Measurements from ENCODE around the gene PRIMPOL. TPM values are rescaled to one million over a fixed set of nuclear protein-coding genes. Genes with fewer than 3 reads are reported as not detected.
"Not testable (repeated sequence)": the region's sequence is repeated elsewhere in the genome, so short reads cannot be mapped to it uniquely, and the experiment has no call there.

PRIMPOL gene
- total RNA-seq, 1 donor from 2014 or later: 8.3 TPM

GRCh38 chr4:184657144-184657543 is 7.6 kb downstream of the PRIMPOL start:
- intact Hi-C loops (cut with DNase I): loop anchor here (10.0 kb wide), 1 partner anchor 738 kb away; the partner anchor contains the start of genes ANKRD37 and LRP2BP

DNA sequence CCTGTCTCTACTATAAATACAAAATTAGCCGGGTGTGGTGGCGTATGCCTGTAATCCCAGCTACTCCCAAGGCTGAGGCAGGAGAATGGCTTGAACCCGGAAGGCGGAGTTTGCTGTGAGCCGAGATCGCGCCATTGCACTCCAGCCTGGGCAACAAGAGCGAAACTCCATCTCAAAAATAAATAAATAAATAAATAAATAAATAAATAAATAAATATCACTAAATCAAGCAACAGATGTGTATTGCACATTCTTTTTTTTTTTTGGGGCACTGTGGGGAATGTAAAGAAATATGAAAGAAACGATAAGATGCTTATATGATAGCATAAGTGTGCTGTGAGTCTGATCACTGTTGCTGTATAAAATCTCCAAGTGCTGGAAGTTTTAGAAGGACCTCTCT is 8.3 kb downstream of the PRIMPOL start:
- intact Hi-C loops (cut with DNase I): loop anchor here (10.0 kb wide), 1 partner anchor 737 kb away; the partner anchor contains the start of genes ANKRD37 and LRP2BP

More at GRCh38 chr4:184657144-184657543, 7.6 kb downstream of the PRIMPOL start:
- no peak for DNase-seq (ENCODE audit: low spot score)

DNA sequence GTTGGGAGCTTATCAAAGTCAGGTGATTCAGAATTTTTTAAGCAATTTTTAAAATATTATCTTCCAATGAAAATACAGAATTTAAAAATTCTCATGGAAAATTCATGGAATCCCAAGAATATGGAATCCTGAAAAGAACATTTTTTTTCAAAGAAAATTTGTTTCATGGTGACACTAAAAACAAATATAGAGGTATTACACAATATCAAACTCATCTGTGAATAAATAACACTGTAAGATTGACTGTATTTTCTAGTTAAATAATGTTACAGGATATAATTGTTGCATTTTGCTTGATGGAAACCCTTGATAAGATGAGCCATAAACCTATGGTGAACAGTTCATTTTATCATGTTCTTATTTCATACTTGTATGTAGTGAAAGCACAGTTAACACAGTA is 11.4 kb downstream of the PRIMPOL start:
- DNase-seq (ENCODE audit: low spot score): no peak
- intact Hi-C loops (cut with DNase I): no loop called here

More for the DNA sequence above, 8.3 kb downstream of the PRIMPOL start:
- not testable (repeated sequence) for DNase-seq (ENCODE audit: low spot score)

DNA sequence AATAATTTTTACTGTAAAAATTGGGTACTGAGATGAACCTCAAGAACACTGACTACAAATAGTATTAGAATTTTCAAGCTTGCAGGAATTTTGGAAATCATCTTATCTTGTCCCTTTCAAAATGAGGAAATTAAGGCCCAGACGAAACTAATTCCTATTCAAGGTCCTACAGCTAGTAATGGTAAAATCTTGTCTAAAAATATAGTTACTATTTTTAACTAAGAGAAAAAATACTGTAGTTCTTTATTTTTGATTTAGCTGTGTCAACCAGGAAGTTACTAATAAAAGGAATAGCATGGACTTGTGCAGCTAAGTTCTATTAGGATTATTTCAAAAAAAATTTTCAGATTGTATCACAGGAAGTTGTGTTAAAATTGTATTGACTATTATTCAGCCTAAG is 12.7 kb downstream of the PRIMPOL start:
- DNase-seq (ENCODE audit: low spot score): no peak
- intact Hi-C loops (cut with DNase I): no loop called here

DNA sequence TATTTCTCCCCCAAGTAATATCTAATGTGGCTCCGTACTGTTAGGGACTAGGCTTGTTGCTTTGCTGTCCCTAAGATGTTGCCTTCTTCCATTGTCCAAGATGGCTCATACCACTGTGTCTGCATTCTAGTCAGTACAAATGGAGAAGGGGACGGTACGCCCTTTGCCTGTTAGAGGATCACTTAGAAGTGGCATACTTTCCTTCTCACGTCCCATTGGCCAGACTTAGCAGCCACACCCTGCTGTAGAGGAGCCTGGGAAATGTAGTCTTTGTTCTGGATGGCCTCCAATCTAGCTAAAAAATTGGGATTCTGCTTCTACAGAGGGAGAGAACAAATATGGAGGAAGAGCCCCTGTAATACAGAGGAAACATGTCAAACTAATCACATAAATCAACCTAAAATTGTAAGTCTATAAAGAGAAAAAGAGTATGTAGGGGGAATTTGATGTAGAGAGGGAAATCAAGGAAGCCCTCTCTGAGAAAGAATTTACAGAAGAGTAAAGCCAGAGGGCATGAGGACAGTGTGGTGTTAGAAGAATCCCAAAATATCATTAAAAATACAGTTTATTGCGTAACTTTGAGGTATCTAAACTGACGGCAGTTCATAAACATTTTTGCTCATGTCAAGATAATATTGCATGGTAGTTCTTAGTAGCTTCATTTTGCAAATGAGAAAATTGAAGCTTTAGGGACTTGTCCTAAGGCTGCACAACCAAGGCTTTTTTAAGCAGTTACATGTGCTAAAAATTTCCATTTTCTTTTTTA is 15.1 kb downstream of the PRIMPOL start:
- intact Hi-C loops (cut with DNase I): no loop called here
- DNase-seq (ENCODE audit: low spot score): no peak

DNA sequence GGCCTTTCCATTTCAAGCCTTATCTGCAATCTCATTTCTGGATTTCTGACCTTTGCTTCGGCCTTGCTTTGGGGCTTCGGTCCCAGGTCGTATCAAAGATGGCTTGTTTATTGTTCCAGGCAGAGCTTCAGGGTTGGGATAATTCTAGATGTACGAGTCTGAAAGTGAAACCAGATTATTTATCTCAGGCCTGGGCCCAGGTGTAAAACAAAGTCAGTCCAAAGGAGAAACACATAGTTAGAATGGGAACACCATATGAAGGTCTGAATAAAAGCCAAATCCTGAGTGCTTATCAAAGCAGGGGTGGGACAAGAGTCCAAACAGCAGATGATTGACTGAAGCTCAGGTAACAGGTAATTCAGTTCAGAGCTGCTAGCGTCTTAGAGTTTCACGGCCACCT is 17.1 kb downstream of the PRIMPOL start:
- intact Hi-C loops (cut with DNase I): no loop called here
- DNase-seq (ENCODE audit: low spot score): no peak

- intact Hi-C loops (cut with DNase I): no loop called here
- no peak for DNase-seq (ENCODE audit: low spot score)
Observed at GRCh38 chr4:184668096-184668495, 18.6 kb downstream of the PRIMPOL start.

GRCh38 chr4:184668511-184669114 is 19.1 kb downstream of the PRIMPOL start:
- no peak for DNase-seq (ENCODE audit: low spot score)
- intact Hi-C loops (cut with DNase I): no loop called here

- intact Hi-C loops (cut with DNase I): no loop called here
Observed at GRCh38 chr4:184669251-184669650, 19.7 kb downstream of the PRIMPOL start.

DNA sequence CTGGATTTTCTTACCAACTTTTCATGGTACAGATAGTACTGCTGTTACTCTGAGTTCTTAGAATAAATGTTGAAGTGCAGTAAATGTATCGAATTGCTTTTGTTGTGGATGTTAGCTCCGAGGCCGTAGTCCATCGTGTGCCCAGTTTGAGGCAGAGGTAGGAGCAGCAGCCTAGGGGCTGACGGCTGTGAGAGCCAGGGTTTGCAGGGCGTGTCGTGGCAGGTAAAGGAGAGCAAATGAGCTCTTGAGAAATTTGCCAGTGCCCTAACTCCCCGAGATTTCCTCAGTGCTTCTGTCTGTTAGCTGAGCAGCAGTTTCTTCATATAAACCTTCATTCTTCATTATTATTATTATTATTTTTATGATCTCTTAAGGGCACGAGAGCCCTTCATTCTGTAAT is 21.6 kb downstream of the PRIMPOL start:
- no peak for DNase-seq (ENCODE audit: low spot score)
- intact Hi-C loops (cut with DNase I): no loop called here

More at GRCh38 chr4:184669251-184669650, 19.7 kb downstream of the PRIMPOL start:
- no peak for DNase-seq (ENCODE audit: low spot score)

GRCh38 chr4:184672741-184673140 is 23.2 kb downstream of the PRIMPOL start:
- intact Hi-C loops (cut with DNase I): no loop called here
- no peak for DNase-seq (ENCODE audit: low spot score)

DNA sequence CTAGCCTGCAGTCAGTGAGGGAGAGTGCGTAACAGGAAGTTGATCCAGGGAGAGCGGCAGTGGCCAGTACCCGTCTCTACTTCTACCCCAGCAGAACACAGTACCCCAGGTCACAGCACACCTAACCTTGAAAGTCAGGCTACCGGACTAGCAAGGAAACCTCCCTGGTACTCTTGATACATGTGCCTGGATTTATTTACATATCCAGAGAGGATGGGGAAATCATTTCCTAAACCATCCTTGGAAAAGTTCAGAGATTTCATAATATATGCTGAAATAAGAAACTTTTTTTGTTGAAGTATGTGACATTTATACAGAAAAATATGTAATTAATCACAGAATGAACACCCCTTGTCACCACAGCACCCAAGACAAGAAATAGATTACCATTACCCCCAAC is 24.5 kb downstream of the PRIMPOL start:
- DNase-seq (ENCODE audit: low spot score): no peak
- intact Hi-C loops (cut with DNase I): no loop called here

GRCh38 chr4:184675018-184675417 is 25.5 kb downstream of the PRIMPOL start:
- intact Hi-C loops (cut with DNase I): no loop called here
- DNase-seq (ENCODE audit: low spot score): no peak

GRCh38 chr4:184675821-184676492 is 26.4 kb downstream of the PRIMPOL start:
- no peak for DNase-seq (ENCODE audit: low spot score)
- intact Hi-C loops (cut with DNase I): no loop called here

DNA sequence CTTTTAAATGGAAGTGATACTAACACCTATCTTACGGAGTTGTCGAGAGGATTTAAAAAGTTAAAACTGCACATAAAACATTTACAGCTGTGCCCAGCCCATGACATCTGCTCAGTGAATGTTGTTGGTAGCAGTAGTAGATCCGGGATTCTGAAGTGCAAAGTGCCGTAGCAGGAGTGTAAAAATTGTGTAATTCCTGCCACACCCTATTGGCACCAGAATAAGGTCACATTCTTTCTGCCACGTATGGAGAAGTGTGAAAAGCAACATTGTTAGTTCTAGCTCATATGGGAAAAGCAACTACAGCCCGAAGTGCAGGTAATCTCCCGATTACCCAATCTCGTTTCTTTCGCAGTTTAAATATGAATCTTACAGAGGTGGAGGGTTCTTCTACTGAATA is 31.2 kb downstream of the PRIMPOL start:
- intact Hi-C loops (cut with DNase I): no loop called here
- DNase-seq (ENCODE audit: low spot score): no peak

DNA sequence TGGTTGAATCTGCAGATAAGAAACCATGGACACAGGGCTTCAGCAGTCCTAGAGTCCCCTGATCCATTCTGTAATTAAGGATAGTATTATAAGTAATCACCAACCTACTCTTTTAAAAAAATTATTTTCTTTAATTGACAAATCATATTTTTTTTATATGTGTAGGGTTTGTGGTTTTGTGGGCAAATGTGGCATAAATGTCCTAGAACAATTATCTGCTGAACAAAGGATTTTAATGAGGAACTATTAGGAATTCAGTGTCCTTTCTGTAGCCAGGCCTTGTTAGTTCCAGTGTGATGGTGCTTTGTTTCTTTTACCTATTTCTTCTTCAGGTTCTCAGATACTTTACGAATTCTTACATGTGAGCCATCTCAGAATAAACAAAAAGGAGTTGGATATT is 32.4 kb downstream of the PRIMPOL start:
- intact Hi-C loops (cut with DNase I): no loop called here
- DNase-seq (ENCODE audit: low spot score): no peak

- intact Hi-C loops (cut with DNase I): no loop called here
- no peak for DNase-seq (ENCODE audit: low spot score)
Observed at GRCh38 chr4:184684491-184685189, 35.1 kb downstream of the PRIMPOL start.

DNA sequence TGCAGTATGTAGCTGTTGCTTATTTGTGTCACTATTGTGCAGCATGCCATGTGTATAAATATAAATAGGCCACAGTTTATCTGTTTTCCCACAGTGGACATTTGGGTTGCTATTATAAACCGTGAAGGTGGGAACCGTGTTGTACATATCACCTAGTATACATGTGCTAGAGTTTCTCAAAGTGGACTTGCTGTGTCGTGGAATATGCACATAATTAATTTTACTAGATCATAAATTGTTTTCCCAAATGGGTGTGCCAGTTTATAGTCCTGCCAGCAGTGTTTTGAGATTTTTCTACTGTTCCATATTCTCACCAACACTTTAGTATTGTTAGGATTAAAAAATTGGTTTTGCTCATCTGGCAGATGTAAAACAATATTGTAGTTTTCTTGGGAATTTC is 38.5 kb downstream of the PRIMPOL start:
- no peak for DNase-seq (ENCODE audit: low spot score)
- intact Hi-C loops (cut with DNase I): no loop called here

- intact Hi-C loops (cut with DNase I): no loop called here
Observed at GRCh38 chr4:184688447-184688846, 38.9 kb downstream of the PRIMPOL start.

DNA sequence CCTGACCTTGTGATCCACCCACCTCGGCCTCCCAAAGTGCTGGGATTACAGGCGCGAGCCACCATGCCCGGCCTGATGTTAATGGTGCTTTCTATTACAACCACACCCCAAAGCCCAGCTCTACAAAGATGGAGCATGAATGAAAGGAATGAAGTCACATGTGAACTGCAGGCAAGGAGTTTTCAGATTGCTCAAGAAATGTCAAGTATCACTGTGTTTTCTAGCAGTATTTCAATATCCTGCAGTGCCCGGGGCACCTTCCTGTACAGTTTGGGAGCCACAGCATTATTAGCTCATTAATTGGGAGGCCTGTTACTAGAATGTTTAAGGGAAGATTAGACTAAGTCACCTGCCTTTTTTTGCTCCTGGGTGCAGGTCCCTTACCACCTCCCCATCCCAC is 40.1 kb downstream of the PRIMPOL start:
- DNase-seq (ENCODE audit: low spot score): no peak
- intact Hi-C loops (cut with DNase I): no loop called here

More at GRCh38 chr4:184688447-184688846, 38.9 kb downstream of the PRIMPOL start:
- DNase-seq (ENCODE audit: low spot score): no peak

Measured in cardiac septum (tissue), 1 donor.